Activated naive CD4-positive, alpha-beta T cell treated with anti-CD3 and anti-CD28 coated beads, Interleukin-2, amount 10 ng/mL, durations not matched to agents 7 days and 5 days (primary cell): ENCODE measurements around the gene GOLM1.

Experiments used
- CTCF ChIA-PET: fragments of 350-600 bp; sonication (Branson Sonifier 250); formaldehyde crosslinking; loops from one replicate; lab custom pipeline; 2021; ENCODE audit warnings: antibody characterized with exemption; lab: Charles Lee
- DNase-seq: peaks from one replicate; pipeline ENCODE4 v3.0.0-alpha.2; 2020
- H3K27ac Mint-ChIP-seq: one replicate; pipeline ENCODE4 v1.8.0; 2021; ENCODE audit warnings: mild to moderate bottlenecking, moderate library complexity, mixed read lengths
- H3K27me3 Mint-ChIP-seq: one replicate; pipeline ENCODE4 v1.8.0; 2021; ENCODE audit warnings: mild to moderate bottlenecking, mixed read lengths
- H3K36me3 Mint-ChIP-seq: one replicate; pipeline ENCODE4 v1.8.0; 2021; ENCODE audit warnings: mixed read lengths
- H3K4me1 Mint-ChIP-seq: one replicate; pipeline ENCODE4 v1.8.0; 2021; ENCODE audit warnings: mixed read lengths
- H3K4me3 Mint-ChIP-seq: one replicate; pipeline ENCODE4 v1.8.0; 2021; ENCODE audit warnings: mild to moderate bottlenecking, moderate library complexity, mixed read lengths
- H3K9me3 Mint-ChIP-seq: one replicate; pipeline ENCODE4 v1.8.0; 2021; ENCODE audit warnings: mixed read lengths

The GOLM1 gene

DNA sequence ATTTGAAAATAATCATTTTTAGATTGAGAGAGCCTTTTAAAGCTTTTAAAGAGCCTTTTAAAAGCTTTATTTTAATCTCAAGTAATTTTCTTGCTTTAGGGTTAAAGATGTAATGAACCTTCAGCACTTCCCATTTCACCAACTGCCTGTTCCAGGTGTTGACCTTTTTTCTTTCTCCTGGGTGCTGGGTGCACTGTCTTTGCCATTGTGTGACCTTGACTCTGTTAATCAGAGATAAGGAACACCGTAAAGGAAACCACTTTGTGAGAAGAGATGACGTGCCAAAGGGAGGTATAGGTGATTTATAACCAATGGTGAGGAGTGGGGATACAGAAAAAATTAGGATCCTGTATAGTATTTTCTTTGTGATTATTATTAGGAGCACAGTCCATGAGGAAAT lies 90.2 kb downstream of the GOLM1 start:
- H3K27ac Mint-ChIP-seq = no peak overlapping the region
- peaks cover 5% of the 10 kb centered on the region for H3K9me3 Mint-ChIP-seq
- no peak overlapping the region for H3K4me3 Mint-ChIP-seq
- peaks cover 47% of the 10 kb centered on the region for H3K36me3 Mint-ChIP-seq
- no peaks in the 10 kb centered on the region for H3K4me1 Mint-ChIP-seq
- CTCF ChIA-PET = no interaction called here
- no peak for DNase-seq
- no peaks in the 10 kb centered on the region for H3K27me3 Mint-ChIP-seq

GRCh38 chr9:86005253-86005775 lies 94.0 kb downstream of the GOLM1 start:
- Mint-ChIP-seq H3K4me3 (no peak overlapping the region), H3K36me3 (peaks cover 65% of the 10 kb centered on the region), H3K9me3 (peaks cover 5% of the 10 kb centered on the region), H3K4me1 (no peaks in the 10 kb centered on the region), H3K27me3 (no peaks in the 10 kb centered on the region), H3K27ac (no peak overlapping the region)
- CTCF ChIA-PET = no interaction called here
- DNase-seq = no peak

- Mint-ChIP-seq H3K27me3 (no peaks in the 10 kb centered on the region), H3K4me1 (no peaks in the 10 kb centered on the region), H3K36me3 (peaks cover 41% of the 10 kb centered on the region), H3K27ac (no peak overlapping the region), H3K9me3 (no peaks in the 10 kb centered on the region), H3K4me3 (no peak overlapping the region)
- CTCF ChIA-PET = no interaction called here
- DNase-seq = no peak
Observed at GRCh38 chr9:85995599-85995998, 103.8 kb downstream of the GOLM1 start.

- no peak overlapping the region for H3K27ac Mint-ChIP-seq
- CTCF ChIA-PET = no interaction called here
- H3K27me3 Mint-ChIP-seq = no peaks in the 10 kb centered on the region
- H3K4me3 Mint-ChIP-seq = no peak overlapping the region
- DNase-seq = no peak
- H3K9me3 Mint-ChIP-seq = no peaks in the 10 kb centered on the region
- H3K4me1 Mint-ChIP-seq = no peaks in the 10 kb centered on the region
- peaks cover 36% of the 10 kb centered on the region for H3K36me3 Mint-ChIP-seq
Observed at GRCh38 chr9:85995097-85995496, 104.3 kb downstream of the GOLM1 start.

- H3K4me1 Mint-ChIP-seq = no peaks in the 10 kb centered on the region
- no peaks in the 10 kb centered on the region for H3K27me3 Mint-ChIP-seq
- no peak overlapping the region for H3K4me3 Mint-ChIP-seq
- CTCF ChIA-PET = no interaction called here
- H3K9me3 Mint-ChIP-seq = no peaks in the 10 kb centered on the region
- peaks cover 36% of the 10 kb centered on the region for H3K36me3 Mint-ChIP-seq
- no peak for DNase-seq
- no peak overlapping the region for H3K27ac Mint-ChIP-seq
Observed at GRCh38 chr9:85994191-85994590, 105.2 kb downstream of the GOLM1 start.

- Mint-ChIP-seq H3K4me1 (no peaks in the 10 kb centered on the region), H3K27me3 (no peaks in the 10 kb centered on the region), H3K9me3 (no peaks in the 10 kb centered on the region), H3K27ac (no peak overlapping the region), H3K4me3 (no peak overlapping the region), H3K36me3 (peaks cover 61% of the 10 kb centered on the region)
- CTCF ChIA-PET = no interaction called here
- no peak for DNase-seq
Observed at GRCh38 chr9:85987236-85987635, 112.1 kb downstream of the GOLM1 start.

DNA sequence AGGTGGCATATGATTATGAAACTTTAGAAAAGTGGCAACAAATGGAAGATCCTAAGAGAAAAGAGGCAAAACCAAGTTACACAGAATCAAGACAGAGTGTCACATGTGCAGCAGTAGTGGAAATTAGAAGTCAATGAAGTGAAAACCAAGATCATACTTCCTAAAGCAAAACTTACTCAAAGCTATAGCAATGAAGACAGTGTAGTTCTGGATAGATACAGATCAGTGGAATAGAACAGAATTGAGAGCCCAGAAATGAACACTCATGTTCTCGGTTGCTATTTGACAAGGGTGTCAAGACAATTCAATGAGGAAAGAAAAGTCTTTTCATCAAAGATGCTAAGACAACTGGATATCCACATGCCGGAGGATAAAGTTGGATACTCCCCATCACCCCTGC lies 114.9 kb downstream of the GOLM1 start:
- no peak overlapping the region for H3K4me3 Mint-ChIP-seq
- H3K36me3 Mint-ChIP-seq = peaks cover 72% of the 10 kb centered on the region
- CTCF ChIA-PET = no interaction called here
- no peaks in the 10 kb centered on the region for H3K4me1 Mint-ChIP-seq
- no peaks in the 10 kb centered on the region for H3K9me3 Mint-ChIP-seq
- no peaks in the 10 kb centered on the region for H3K27me3 Mint-ChIP-seq
- no peak for DNase-seq
- H3K27ac Mint-ChIP-seq = no peak overlapping the region

GRCh38 chr9:85981369-85981768 lies 118.0 kb downstream of the GOLM1 start:
- CTCF ChIA-PET = no interaction called here
- H3K4me1 Mint-ChIP-seq = no peaks in the 10 kb centered on the region
- H3K36me3 Mint-ChIP-seq = peaks cover 75% of the 10 kb centered on the region
- H3K27me3 Mint-ChIP-seq = no peaks in the 10 kb centered on the region
- no peak overlapping the region for H3K4me3 Mint-ChIP-seq
- no peak for DNase-seq
- no peaks in the 10 kb centered on the region for H3K9me3 Mint-ChIP-seq
- no peak overlapping the region for H3K27ac Mint-ChIP-seq

- no peaks in the 10 kb centered on the region for H3K4me1 Mint-ChIP-seq
Observed at GRCh38 chr9:85978496-85978895, 120.9 kb downstream of the GOLM1 start.

More at GRCh38 chr9:85978496-85978895, 120.9 kb downstream of the GOLM1 start:
- CTCF ChIA-PET = no interaction called here
- Mint-ChIP-seq H3K27me3 (no peaks in the 10 kb centered on the region), H3K27ac (no peak overlapping the region), H3K9me3 (no peaks in the 10 kb centered on the region), H3K4me3 (no peak overlapping the region), H3K36me3 (peaks cover 60% of the 10 kb centered on the region)
- no peak for DNase-seq
